PC-3 (cell line): ENCODE results near the gene FMO2. TPM values are rescaled to one million over a fixed set of nuclear protein-coding genes. Genes with fewer than 3 reads are reported as not detected.
A peak's percentile ranks its signal among the peaks of the same experiment; 100 is the strongest.

Experiments used
- ATAC-seq: fragments of 200-7000 bp; cut with Tn5 transposase; 2 replicates; pipeline ENCODE4 v1.9.1; 2020; ENCODE audit warnings: mild to moderate bottlenecking, moderate library complexity
- BruUV-seq: library from RNA; stranded (reverse); fragments of 400-500 nt; replicated peaks from 2 replicates; lab custom pipeline; 2021; lab: Mats Ljungman, UMichigan
- CTCF ChIA-PET: fragments of 300-600 bp; sonication (Branson Sonifier 250); formaldehyde crosslinking; loops from one replicate; lab custom pipeline; 2022; ENCODE audit warnings: antibody characterized with exemption; lab: Charles Lee
- POLR2A ChIA-PET: fragments of 300-600 bp; sonication (Branson Sonifier 250); formaldehyde crosslinking; loops from one replicate; lab custom pipeline; 2022; ENCODE audit warnings: antibody characterized with exemption; ENCODE audit not compliant: unreplicated experiment; lab: Charles Lee
- DNase-seq: peaks from one replicate; pipeline ENCODE4 v3.0.0-alpha.2; 2015
- H2AFZ ChIP-seq: fragments of 300-600 bp; sonication (generic); 2 replicates; pipeline ENCODE4 v1.6.0; 2016; ENCODE audit warnings: antibody characterized with exemption, low read length
- H3F3A ChIP-seq: fragments of 300-600 bp; sonication (generic); one replicate; pipeline ENCODE4 v1.6.0; 2017; ENCODE audit warnings: antibody characterized with exemption, low read length, control low read depth, mild to moderate bottlenecking; ENCODE audit not compliant: unreplicated experiment
- H3K27ac ChIP-seq: fragments of 300-600 bp; sonication (generic); 2 replicates; pipeline ENCODE4 v1.5.1; 2016; ENCODE audit warnings: mild to moderate bottlenecking, low read length
- H3K27me3 ChIP-seq: fragments of 300-600 bp; sonication (generic); 2 replicates; pipeline ENCODE4 v1.6.1; 2016; ENCODE audit warnings: low read length, mixed read lengths
- H3K36me3 ChIP-seq: fragments of 300-600 bp; sonication (generic); 2 replicates; pipeline ENCODE4 v1.6.1; 2016; ENCODE audit warnings: low read depth, mixed run types, low read length, mixed read lengths
- H3K4me1 ChIP-seq: fragments of 300-600 bp; sonication (generic); 2 replicates; pipeline ENCODE4 v1.5.1; 2016; ENCODE audit warnings: low read length; ENCODE audit not compliant: insufficient read depth
- H3K4me2 ChIP-seq: fragments of 300-600 bp; sonication (generic); 2 replicates; pipeline ENCODE4 v1.6.0; 2016; ENCODE audit warnings: low read length
- H3K4me3 ChIP-seq: fragments of 300-600 bp; sonication (generic); 2 replicates; pipeline ENCODE4 v1.5.1; 2016; ENCODE audit warnings: mild to moderate bottlenecking, low read length, mixed read lengths
- H3K79me2 ChIP-seq: fragments of 300-600 bp; sonication (generic); 2 replicates; pipeline ENCODE4 v1.6.1; 2017; ENCODE audit warnings: low read length, mixed read lengths
- H3K9ac ChIP-seq: fragments of 300-600 bp; sonication (generic); 2 replicates; pipeline ENCODE4 v1.6.0; 2016; ENCODE audit warnings: mild to moderate bottlenecking, low read length
- H3K9me2 ChIP-seq: fragments of 300-600 bp; sonication (generic); replicated peaks from 2 replicates; pipeline ENCODE4 v1.6.1; 2016; ENCODE audit warnings: mixed run types, low read length, mixed read lengths
- H3K9me3 ChIP-seq: fragments of 300-600 bp; sonication (generic); 2 replicates; pipeline ENCODE4 v1.6.1; 2016; ENCODE audit warnings: low read length, mixed read lengths
- H4K20me1 ChIP-seq: fragments of 300-600 bp; sonication (generic); 2 replicates; pipeline ENCODE4 v1.6.1; 2016; ENCODE audit warnings: low read length, mixed read lengths
- CTCF ChIP-seq: fragments of 300-600 bp; sonication (generic); conservative IDR thresholded peaks from 2 replicates; pipeline ENCODE4 v1.5.1; 2017; ENCODE audit warnings: antibody characterized with exemption, low read depth, mild to moderate bottlenecking, low read length
- EZH2 ChIP-seq: fragments of 300-600 bp; sonication (generic); IDR thresholded peaks from one replicate; pipeline ENCODE4 v1.6.1; 2017; ENCODE audit warnings: antibody characterized with exemption, mild to moderate bottlenecking, low read length; ENCODE audit not compliant: unreplicated experiment
- EZH2phosphoT487 ChIP-seq: fragments of 300-600 bp; sonication (generic); IDR thresholded peaks from 2 replicates; pipeline ENCODE4 v1.6.1; 2018; ENCODE audit warnings: mild to moderate bottlenecking, antibody characterized with exemption, low read length, borderline replicate concordance
- intact Hi-C: fragments of 100-400 bp; cut with micrococcal nuclease; formaldehyde crosslinking; loops from 2 replicates; pipeline ENCODE4 v1.9.0; 2023
- total RNA-seq: library from RNA; depleted of rRNA; stranded (reverse); fragments of >200 nt; gene quantifications from 2 replicates; pipeline ENCODE4 v1.2.3, GENCODE V29; 2014

Gene FMO2
- total RNA-seq, 1 experiment from 2014 or later: not detected

- H3K36me3 ChIP-seq: no peaks in the 10 kb centered on the region
- H3K27me3 ChIP-seq: peaks cover 67% of the 10 kb centered on the region
- intact Hi-C loops: loop anchor here (1.0 kb wide), 2 partner anchors 107 to 221 kb away; no protein-coding TSS in a partner anchor
- CTCF ChIA-PET: interaction anchor here (0.6 to 1.3 kb wide), 5 partner anchors 12 to 612 kb away, joined by 3 to 5 read pairs (median 3); partner anchors contain the start of gene FMO4
- no peak overlapping the region for H3K27ac ChIP-seq
- TF ChIP-seq CTCF (peak; percentile 99), EZH2phosphoT487 (no peak), EZH2 (no peak)
- H3K4me2 ChIP-seq: 0 out of 2 replicates have a peak overlapping the region, but pooled peaks have one; percentile 8
- no peak overlapping the region for H2AFZ ChIP-seq
- no peak overlapping the region for H3K9ac ChIP-seq
- H3F3A ChIP-seq: no peaks in the 10 kb centered on the region
- H3K4me3 ChIP-seq: no peak overlapping the region
- no peaks in the 10 kb centered on the region for H3K9me3 ChIP-seq
- DNase-seq (peak; percentile 85), ATAC-seq (peak; percentile 98)
- BruUV-seq: no TSS peak
- no peaks in the 10 kb centered on the region for H3K79me2 ChIP-seq
- H3K9me2 ChIP-seq: no peaks in the 10 kb centered on the region
- no peaks in the 10 kb centered on the region for H3K4me1 ChIP-seq
- H4K20me1 ChIP-seq: no peaks in the 10 kb centered on the region
- POLR2A ChIA-PET: no interaction called here
Observed at GRCh38 chr1:171188388-171189266, 3.5 kb downstream of the FMO2 start.

GRCh38 chr1:171191992-171192391, 6.9 kb downstream of the FMO2 start:
- ATAC-seq: no peak
- Histone ChIP-seq H3K27me3 (peaks cover 67% of the 10 kb centered on the region), H3K4me1 (no peaks in the 10 kb centered on the region), H3K9me3 (no peaks in the 10 kb centered on the region), H3K9me2 (no peaks in the 10 kb centered on the region), H2AFZ (no peak overlapping the region), H3K27ac (no peak overlapping the region), H3K4me2 (no peak overlapping the region), H3K36me3 (no peaks in the 10 kb centered on the region), H4K20me1 (no peaks in the 10 kb centered on the region), H3K79me2 (no peaks in the 10 kb centered on the region), H3K4me3 (no peak overlapping the region), H3K9ac (no peak overlapping the region), H3F3A (no peaks in the 10 kb centered on the region)
- ChIA-PET CTCF (interaction anchor here (0.6 kb wide), 1 partner anchor 121 kb away, joined by 3 read pairs; no protein-coding TSS in a partner anchor), POLR2A (no interaction called here)
- no peak for DNase-seq
- TF ChIP-seq CTCF (no peak), EZH2phosphoT487 (no peak), EZH2 (no peak)
- no TSS peak for BruUV-seq
- intact Hi-C loops: no loop called here

- H3K4me1 ChIP-seq: no peaks in the 10 kb centered on the region
- BruUV-seq: no TSS peak
- POLR2A ChIA-PET: no interaction called here
Observed at GRCh38 chr1:171195767-171196166, 10.7 kb downstream of the FMO2 start.

More at GRCh38 chr1:171195767-171196166, 10.7 kb downstream of the FMO2 start:
- H3K9me3 ChIP-seq: no peaks in the 10 kb centered on the region
- H3K36me3 ChIP-seq: no peaks in the 10 kb centered on the region
- H3K79me2 ChIP-seq: no peaks in the 10 kb centered on the region
- no peak for DNase-seq
- intact Hi-C loops: no loop called here
- CTCF ChIA-PET: no interaction called here
- no peak overlapping the region for H2AFZ ChIP-seq
- no peak overlapping the region for H3K4me3 ChIP-seq
- H3K4me2 ChIP-seq: no peak overlapping the region
- H3K9ac ChIP-seq: no peak overlapping the region
- ATAC-seq: no peak
- no peak overlapping the region for H3K27ac ChIP-seq
- no peak for TF ChIP-seq CTCF
- TF ChIP-seq EZH2: no peak
- TF ChIP-seq EZH2phosphoT487: no peak
- H3K9me2 ChIP-seq: no peaks in the 10 kb centered on the region
- no peaks in the 10 kb centered on the region for H4K20me1 ChIP-seq
- no peaks in the 10 kb centered on the region for H3F3A ChIP-seq
- H3K27me3 ChIP-seq: peaks cover 83% of the 10 kb centered on the region
